GM21786 (cell line): ENCODE results near the gene SUGP2.

Source experiments
- ATAC-seq: cut with Tn5 transposase; IDR thresholded peaks from one replicate; pipeline ENCODE4 v1.9.1; 2021; ENCODE audit not compliant: unreplicated experiment

Gene SUGP2

GRCh38 chr19:19059837-19060611 is 26.7 kb upstream of the SUGP2 start:
- ATAC-seq: no peak

GRCh38 chr19:19059018-19059836 is 25.9 kb upstream of the SUGP2 start:
- no peak for ATAC-seq

- ATAC-seq: no peak
These were observed 24.4 kb upstream of the SUGP2 start for GRCh38 chr19:19057720-19058119.

- ATAC-seq: no peak
These were observed 24.0 kb upstream of the SUGP2 start for GRCh38 chr19:19057317-19057716.

- no peak for ATAC-seq
These were observed 23.4 kb upstream of the SUGP2 start for GRCh38 chr19:19056636-19057275.

- no peak for ATAC-seq
These were observed 22.4 kb upstream of the SUGP2 start for GRCh38 chr19:19055701-19056100.

GRCh38 chr19:19054939-19055440 is 21.7 kb upstream of the SUGP2 start:
- no peak for ATAC-seq

GRCh38 chr19:19054315-19054938 is 21.1 kb upstream of the SUGP2 start:
- no peak for ATAC-seq

GRCh38 chr19:19053508-19054314 is 20.4 kb upstream of the SUGP2 start:
- no peak for ATAC-seq

- ATAC-seq: no peak
These were observed 19.6 kb upstream of the SUGP2 start for GRCh38 chr19:19052921-19053320.

GRCh38 chr19:19051478-19052213 is 18.3 kb upstream of the SUGP2 start:
- ATAC-seq: no peak

- ATAC-seq: no peak
These were observed 17.4 kb upstream of the SUGP2 start for GRCh38 chr19:19050731-19051130.

GRCh38 chr19:19050104-19050503 is 16.8 kb upstream of the SUGP2 start:
- no peak for ATAC-seq

- ATAC-seq: no peak
These were observed 16.1 kb upstream of the SUGP2 start for GRCh38 chr19:19049406-19049805.

GRCh38 chr19:19043881-19044280 is 10.6 kb upstream of the SUGP2 start:
- ATAC-seq: no peak

- no peak for ATAC-seq
These were observed 10.2 kb upstream of the SUGP2 start for GRCh38 chr19:19043481-19043880.

GRCh38 chr19:19042732-19043280 is 9.5 kb upstream of the SUGP2 start:
- no peak for ATAC-seq

- ATAC-seq: no peak
These were observed 7.1 kb upstream of the SUGP2 start for GRCh38 chr19:19040417-19040816.

- no peak for ATAC-seq
These were observed 6.6 kb upstream of the SUGP2 start for GRCh38 chr19:19039901-19040300.
